ENCODE results near the gene LGR6. TPM values are rescaled to one million over a fixed set of nuclear protein-coding genes. Genes with fewer than 3 reads are reported as not detected.
"Not testable (repeated sequence)": the region's sequence is repeated elsewhere in the genome, so short reads cannot be mapped to it uniquely, and the experiment has no call there.

LGR6 gene
- total RNA-seq, 1 experiment from 2014 or later: 0.15 TPM

GRCh38 chr1:202254454-202255252, 61.1 kb downstream of the LGR6 start:
- DNase-seq (ENCODE audit: extremely low read depth, low read depth): no peak

- DNase-seq (ENCODE audit: extremely low read depth, low read depth): no peak
Measured at GRCh38 chr1:202255343-202255742, 61.7 kb downstream of the LGR6 start.

- no peak for DNase-seq (ENCODE audit: extremely low read depth, low read depth)
Measured at GRCh38 chr1:202259705-202260104, 66.1 kb downstream of the LGR6 start.

- DNase-seq (ENCODE audit: extremely low read depth, low read depth): not testable (repeated sequence)
Measured at GRCh38 chr1:202261209-202261958, 67.8 kb downstream of the LGR6 start.

- no peak for DNase-seq (ENCODE audit: extremely low read depth, low read depth)
Measured at GRCh38 chr1:202263628-202264027, 70.0 kb downstream of the LGR6 start.

GRCh38 chr1:202264300-202264699, 70.7 kb downstream of the LGR6 start:
- DNase-seq (ENCODE audit: extremely low read depth, low read depth): no peak

GRCh38 chr1:202264726-202265125, 71.1 kb downstream of the LGR6 start:
- DNase-seq (ENCODE audit: extremely low read depth, low read depth): no peak

- DNase-seq (ENCODE audit: extremely low read depth, low read depth): no peak
Measured at GRCh38 chr1:202266061-202266765, 72.6 kb downstream of the LGR6 start.

- no peak for DNase-seq (ENCODE audit: extremely low read depth, low read depth)
Measured at GRCh38 chr1:202268032-202268431, 74.4 kb downstream of the LGR6 start.

- DNase-seq (ENCODE audit: extremely low read depth, low read depth): no peak
Measured at GRCh38 chr1:202268817-202269216, 75.2 kb downstream of the LGR6 start.

GRCh38 chr1:202270871-202271326, 77.3 kb downstream of the LGR6 start:
- DNase-seq (ENCODE audit: extremely low read depth, low read depth): no peak

- DNase-seq (ENCODE audit: extremely low read depth, low read depth): no peak
Measured at GRCh38 chr1:202272103-202272845, 78.7 kb downstream of the LGR6 start.

GRCh38 chr1:202274611-202275010, 81.0 kb downstream of the LGR6 start:
- DNase-seq (ENCODE audit: extremely low read depth, low read depth): no peak

GRCh38 chr1:202275061-202275770, 81.6 kb downstream of the LGR6 start:
- DNase-seq (ENCODE audit: extremely low read depth, low read depth): no peak

- no peak for DNase-seq (ENCODE audit: extremely low read depth, low read depth)
Measured at GRCh38 chr1:202276081-202276715, 82.6 kb downstream of the LGR6 start.

- DNase-seq (ENCODE audit: extremely low read depth, low read depth): no peak
Measured at GRCh38 chr1:202276920-202277319, 83.3 kb downstream of the LGR6 start.

GRCh38 chr1:202278751-202279150, 85.2 kb downstream of the LGR6 start:
- DNase-seq (ENCODE audit: extremely low read depth, low read depth): no peak

GRCh38 chr1:202279806-202280205, 86.2 kb downstream of the LGR6 start:
- no peak for DNase-seq (ENCODE audit: extremely low read depth, low read depth)

- no peak for DNase-seq (ENCODE audit: extremely low read depth, low read depth)
Measured at GRCh38 chr1:202280595-202280994, 87.0 kb downstream of the LGR6 start.

Data from NCI-H460 (cell line).